GM23338 (cell line): ENCODE data around the gene CARMIL1. TPM values are rescaled to one million over a fixed set of nuclear protein-coding genes. Genes with fewer than 3 reads are reported as not detected.
A peak's percentile ranks its signal among the peaks of the same experiment; 100 is the strongest.

ENCODE experiments used
- ATAC-seq: fragments of 200-7000 bp; cut with Tn5 transposase; 3 replicates; pipeline ENCODE4 v1.9.1; 2020
- DNase-seq: peaks from one replicate; pipeline ENCODE4 v3.0.0-alpha.2; 2015; ENCODE audit warnings: low spot score
- H2AFZ ChIP-seq: fragments of 200-600 bp; sonication (generic); 2 replicates; pipeline ENCODE4 v1.8.0; 2016; ENCODE audit warnings: antibody characterized with exemption, mild to moderate bottlenecking, moderate library complexity
- H3F3A ChIP-seq: fragments of 200-600 bp; sonication (generic); replicated peaks from 2 replicates; pipeline ENCODE4 v1.8.0; 2017; ENCODE audit warnings: antibody characterized with exemption, mixed run types, low read depth
- H3K27ac ChIP-seq: fragments of 200-600 bp; sonication (generic); 2 replicates; pipeline ENCODE4 v1.6.1; 2016; ENCODE audit warnings: low read depth
- H3K27me3 ChIP-seq: fragments of 200-600 bp; sonication (generic); 2 replicates; pipeline ENCODE4 v1.8.0; 2016; ENCODE audit warnings: mild to moderate bottlenecking, mixed run types, moderate library complexity; ENCODE audit not compliant: insufficient read depth
- H3K36me3 ChIP-seq: fragments of 200-600 bp; sonication (generic); 2 replicates; pipeline ENCODE4 v1.8.0; 2016; ENCODE audit warnings: mild to moderate bottlenecking; ENCODE audit not compliant: insufficient read depth
- H3K4me1 ChIP-seq: fragments of 200-600 bp; sonication (generic); 2 replicates; pipeline ENCODE4 v1.8.0; 2016; ENCODE audit warnings: mild to moderate bottlenecking, moderate library complexity; ENCODE audit not compliant: insufficient read depth
- H3K4me2 ChIP-seq: fragments of 200-600 bp; sonication (generic); 2 replicates; pipeline ENCODE4 v1.7.1; 2017; ENCODE audit warnings: mixed run types
- H3K4me3 ChIP-seq: fragments of 200-600 bp; sonication (generic); 2 replicates; pipeline ENCODE4 v1.6.1; 2016; ENCODE audit warnings: mixed run types
- H3K79me2 ChIP-seq: fragments of 200-600 bp; sonication (generic); replicated peaks from 2 replicates; pipeline ENCODE4 v1.8.0; 2017; ENCODE audit warnings: mild to moderate bottlenecking; ENCODE audit not compliant: insufficient read depth
- H3K9me2 ChIP-seq: fragments of 200-600 bp; sonication (generic); 2 replicates; pipeline ENCODE4 v1.8.0; 2017; ENCODE audit not compliant: insufficient read depth
- H4K20me1 ChIP-seq: fragments of 200-600 bp; sonication (generic); replicated peaks from 2 replicates; pipeline ENCODE4 v1.8.0; 2017; ENCODE audit warnings: mild to moderate bottlenecking; ENCODE audit not compliant: insufficient read depth
- H3K27ac Mint-ChIP-seq: 2 replicates; pipeline ENCODE4 v1.8.0; 2020; ENCODE audit warnings: inconsistent platforms, mild to moderate bottlenecking, moderate library complexity, mixed read lengths
- H3K27me3 Mint-ChIP-seq: 3 replicates; pipeline ENCODE4 v1.8.0; 2022; ENCODE audit warnings: low read depth, mild to moderate bottlenecking, moderate library complexity, mixed read lengths, inconsistent platforms; ENCODE audit not compliant: insufficient read depth, poor library complexity
- H3K36me3 Mint-ChIP-seq: 3 replicates; pipeline ENCODE4 v1.8.0; 2021; ENCODE audit warnings: low read depth, mild to moderate bottlenecking, inconsistent platforms, moderate library complexity, mixed read lengths
- H3K4me1 Mint-ChIP-seq: 3 replicates; pipeline ENCODE4 v1.8.0; 2020; ENCODE audit warnings: mild to moderate bottlenecking, inconsistent platforms, mixed read lengths
- H3K4me3 Mint-ChIP-seq: 3 replicates; pipeline ENCODE4 v1.8.0; 2021; ENCODE audit warnings: moderate library complexity, mild to moderate bottlenecking, inconsistent platforms, mixed read lengths
- H3K9me3 Mint-ChIP-seq: 3 replicates; pipeline ENCODE4 v1.8.0; 2020; ENCODE audit warnings: moderate library complexity, mild to moderate bottlenecking, inconsistent platforms, mixed read lengths
- CREB1 ChIP-seq: fragments of 250-450 bp; sonication (Bioruptor Pico); IDR thresholded peaks from 2 replicates; pipeline ENCODE4 v1.5.0; 2020; ENCODE audit warnings: low read depth, mild to moderate bottlenecking, moderate library complexity
- EZH2 ChIP-seq: fragments of 200-600 bp; sonication (generic); IDR thresholded peaks from one replicate; pipeline ENCODE4 v1.8.0; 2017; ENCODE audit warnings: antibody characterized with exemption, mild to moderate bottlenecking, low read depth; ENCODE audit not compliant: unreplicated experiment
- EZH2phosphoT487 ChIP-seq: fragments of 200-600 bp; sonication (generic); IDR thresholded peaks from one replicate; pipeline ENCODE4 v1.8.1; 2018; ENCODE audit warnings: antibody characterized with exemption; ENCODE audit not compliant: unreplicated experiment
- JUNB ChIP-seq: IDR thresholded peaks from one replicate; pipeline ENCODE4 v1.6.1; 2016; ENCODE audit warnings: antibody characterized with exemption; ENCODE audit not compliant: unreplicated experiment
- NANOG ChIP-seq: IDR thresholded peaks from 2 replicates; pipeline ENCODE4 v1.6.1; 2016; ENCODE audit warnings: antibody characterized with exemption, borderline replicate concordance
- POLR2AphosphoS5 ChIP-seq: IDR thresholded peaks from 2 replicates; pipeline ENCODE4 v1.6.1; 2016; ENCODE audit warnings: antibody characterized with exemption, low read depth
- STAT1 ChIP-seq: IDR thresholded peaks from one replicate; pipeline ENCODE4 v1.6.1; 2016; ENCODE audit warnings: antibody characterized with exemption; ENCODE audit not compliant: unreplicated experiment
- ZNF114 ChIP-seq: fragments of 250-450 bp; sonication (Bioruptor Pico); IDR thresholded peaks from 2 replicates; pipeline ENCODE4 v1.5.0; 2020; ENCODE audit warnings: mild to moderate bottlenecking, moderate library complexity
- ZNF331 ChIP-seq: fragments of 250-450 bp; sonication (Bioruptor Pico); IDR thresholded peaks from 2 replicates; pipeline ENCODE4 v1.5.0; 2020; ENCODE audit warnings: low read depth, mild to moderate bottlenecking, moderate library complexity
- polyA plus RNA-seq: library from polyadenylated mRNA; unstranded; fragments of >200 nt; fragmentation: Nextera tagmentation; extraction: Ambion mirVana; gene quantifications from 2 replicates; pipeline ENCODE4 v1.2.1, GENCODE V29; 2016
- total RNA-seq: library from RNA; depleted of rRNA; stranded (reverse); fragments of >200 nt; shearing (Covaris generic); gene quantifications from 2 replicates; pipeline ENCODE4 v1.2.3, GENCODE V29; 2014
- TF ChIP-seq, protein P1 (sequence below): IDR thresholded peaks from 2 replicates; pipeline ENCODE4 v1.6.1; 2016; ENCODE audit warnings: antibody characterized with exemption
- TF ChIP-seq, protein P2 (sequence below), 2 experiments: fragments of 200-600 bp in 1 of 2; sonication (generic) in 1 of 2; conservative IDR thresholded peaks; 2 replicates each; pipeline versions ENCODE4 v1.5.1 to v1.6.1; 2016 to 2017; ENCODE audit warnings: antibody characterized with exemption in 2 of 2, low read depth in 2 of 2, mild to moderate bottlenecking in 2 of 2, moderate library complexity in 1 of 2

CARMIL1 gene
- total and polyA plus RNA-seq, 2 experiments from 2014 or later: 43.2 to 66.9 TPM

DNA sequence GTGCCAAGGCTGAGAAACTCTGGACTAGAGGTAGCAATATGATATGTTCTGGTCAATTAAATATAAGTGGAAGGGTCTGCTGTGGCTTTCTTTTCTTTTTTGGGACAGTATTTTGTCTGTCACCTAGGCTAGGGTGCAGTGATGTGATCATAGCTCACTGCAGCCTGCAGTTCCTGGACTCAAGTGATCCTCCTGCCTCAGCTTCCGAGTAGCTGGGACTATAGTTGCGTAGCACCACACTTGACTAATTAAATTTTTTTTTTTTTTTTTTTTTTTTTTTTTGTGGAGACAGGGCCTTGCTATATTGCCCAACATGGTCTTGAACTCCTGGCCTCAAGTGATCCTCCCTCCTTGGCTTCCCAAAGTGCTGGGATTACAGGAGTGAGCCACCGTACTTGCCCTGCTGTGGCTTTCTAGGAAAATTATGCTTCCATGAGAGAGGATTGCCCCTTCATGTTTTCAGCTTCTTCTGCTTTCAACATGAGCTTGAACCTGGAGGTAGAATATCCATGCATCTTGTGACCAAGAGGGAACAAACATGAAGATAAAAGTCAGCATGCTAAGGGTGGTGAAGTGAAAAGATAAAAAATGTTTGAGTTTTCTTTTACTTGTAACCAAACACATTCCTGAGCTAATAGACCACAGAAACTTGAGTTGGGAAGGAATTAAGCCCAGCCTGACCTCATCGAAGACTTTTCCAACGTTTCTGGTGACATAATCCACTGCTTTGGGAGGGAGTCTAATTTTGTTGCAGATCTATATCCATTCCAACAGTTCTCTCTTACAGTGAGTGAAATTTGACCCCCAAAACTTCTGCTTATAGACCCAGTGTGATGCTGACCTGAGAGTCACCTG, 75.1 kb downstream of the CARMIL1 start:
- Histone ChIP-seq H3K79me2 (peaks cover 99% of the 10 kb centered on the region), H2AFZ (no peak overlapping the region), H3K4me2 (no peak overlapping the region), H3K4me1 (peaks cover 8% of the 10 kb centered on the region), H3K4me3 (no peak overlapping the region), H3K36me3 (no peaks in the 10 kb centered on the region), H3F3A (no peaks in the 10 kb centered on the region), H3K9me2 (no peaks in the 10 kb centered on the region; the same call in 1 of the 2 replicates), H3K27ac (no peak overlapping the region), H4K20me1 (peaks cover 13% of the 10 kb centered on the region), H3K27me3 (no peaks in the 10 kb centered on the region)
- Mint-ChIP-seq H3K27ac (no peak overlapping the region; the same call in 1 of the 2 replicates), H3K4me1 (peaks cover 11% of the 10 kb centered on the region), H3K27me3 (peaks cover 5% of the 10 kb centered on the region), H3K9me3 (peaks cover 2% of the 10 kb centered on the region; the same call in 1 of the 3 replicates), H3K36me3 (peaks cover 5% of the 10 kb centered on the region; the same call in 1 of the 3 replicates), H3K4me3 (no peak overlapping the region)
- no peak for ATAC-seq
- DNase-seq: no peak
- TF ChIP-seq, protein P1, sequence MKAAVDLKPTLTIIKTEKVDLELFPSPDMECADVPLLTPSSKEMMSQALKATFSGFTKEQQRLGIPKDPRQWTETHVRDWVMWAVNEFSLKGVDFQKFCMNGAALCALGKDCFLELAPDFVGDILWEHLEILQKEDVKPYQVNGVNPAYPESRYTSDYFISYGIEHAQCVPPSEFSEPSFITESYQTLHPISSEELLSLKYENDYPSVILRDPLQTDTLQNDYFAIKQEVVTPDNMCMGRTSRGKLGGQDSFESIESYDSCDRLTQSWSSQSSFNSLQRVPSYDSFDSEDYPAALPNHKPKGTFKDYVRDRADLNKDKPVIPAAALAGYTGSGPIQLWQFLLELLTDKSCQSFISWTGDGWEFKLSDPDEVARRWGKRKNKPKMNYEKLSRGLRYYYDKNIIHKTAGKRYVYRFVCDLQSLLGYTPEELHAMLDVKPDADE: no peak
- TF ChIP-seq ZNF331 (CRISPR knock-in tag): no peak
- no peak for TF ChIP-seq ZNF114 (CRISPR knock-in tag)
- no peak for TF ChIP-seq JUNB
- TF ChIP-seq, protein P2, sequence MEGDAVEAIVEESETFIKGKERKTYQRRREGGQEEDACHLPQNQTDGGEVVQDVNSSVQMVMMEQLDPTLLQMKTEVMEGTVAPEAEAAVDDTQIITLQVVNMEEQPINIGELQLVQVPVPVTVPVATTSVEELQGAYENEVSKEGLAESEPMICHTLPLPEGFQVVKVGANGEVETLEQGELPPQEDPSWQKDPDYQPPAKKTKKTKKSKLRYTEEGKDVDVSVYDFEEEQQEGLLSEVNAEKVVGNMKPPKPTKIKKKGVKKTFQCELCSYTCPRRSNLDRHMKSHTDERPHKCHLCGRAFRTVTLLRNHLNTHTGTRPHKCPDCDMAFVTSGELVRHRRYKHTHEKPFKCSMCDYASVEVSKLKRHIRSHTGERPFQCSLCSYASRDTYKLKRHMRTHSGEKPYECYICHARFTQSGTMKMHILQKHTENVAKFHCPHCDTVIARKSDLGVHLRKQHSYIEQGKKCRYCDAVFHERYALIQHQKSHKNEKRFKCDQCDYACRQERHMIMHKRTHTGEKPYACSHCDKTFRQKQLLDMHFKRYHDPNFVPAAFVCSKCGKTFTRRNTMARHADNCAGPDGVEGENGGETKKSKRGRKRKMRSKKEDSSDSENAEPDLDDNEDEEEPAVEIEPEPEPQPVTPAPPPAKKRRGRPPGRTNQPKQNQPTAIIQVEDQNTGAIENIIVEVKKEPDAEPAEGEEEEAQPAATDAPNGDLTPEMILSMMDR (conservative IDR thresholded peaks at IDR 0.05; ENCODE audit: low read depth in 2 of 2): no peak
- no peak for TF ChIP-seq NANOG
- no peak for TF ChIP-seq CREB1 (CRISPR knock-in tag)
- TF ChIP-seq EZH2phosphoT487: no peak

DNA sequence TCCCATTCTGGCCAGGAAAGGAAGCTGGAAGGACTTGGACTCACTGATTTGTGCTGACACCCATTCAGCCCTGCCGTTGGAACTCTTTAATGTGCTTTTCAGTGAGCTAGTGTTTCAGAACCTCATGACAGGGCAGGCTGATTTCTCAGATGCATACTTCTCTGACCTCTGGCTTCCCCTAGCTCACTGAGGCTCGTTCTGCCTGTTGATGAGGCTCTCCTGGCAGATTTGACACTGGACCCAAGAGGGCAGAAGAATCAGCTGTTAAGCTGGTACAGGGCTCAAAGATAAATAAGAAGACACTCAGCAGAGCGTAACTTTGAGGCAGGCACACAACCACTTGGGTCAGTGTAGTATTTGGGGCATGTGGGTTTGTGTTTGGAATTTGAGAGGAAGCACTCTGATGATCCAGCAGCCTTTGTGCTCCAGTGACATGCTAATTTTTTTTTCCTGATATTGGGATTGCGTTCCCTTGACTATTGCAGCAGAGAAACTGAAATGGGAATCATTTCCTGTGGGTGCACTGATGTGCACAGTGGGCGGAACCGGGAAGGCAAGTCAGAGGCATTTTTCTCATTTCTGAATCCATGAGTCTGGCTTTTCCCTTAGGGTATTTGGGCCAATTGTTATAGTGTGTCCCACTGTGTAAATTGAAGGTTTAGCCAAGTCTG, 80.2 kb downstream of the CARMIL1 start:
- Mint-ChIP-seq H3K9me3 (no peaks in the 10 kb centered on the region), H3K36me3 (no peaks in the 10 kb centered on the region), H3K27me3 (peaks cover 3% of the 10 kb centered on the region), H3K27ac (peak overlapping the region; percentile 74), H3K4me3 (no peak overlapping the region), H3K4me1 (peaks cover 41% of the 10 kb centered on the region)
- Histone ChIP-seq H3K4me3 (no peak overlapping the region), H3K36me3 (no peaks in the 10 kb centered on the region), H3K27ac (0 out of 2 replicates have a peak overlapping the region, but pooled peaks have one; percentile 77), H2AFZ (no peak overlapping the region), H3K79me2 (peaks cover 99% of the 10 kb centered on the region), H3F3A (no peaks in the 10 kb centered on the region), H3K4me1 (peaks cover 31% of the 10 kb centered on the region), H4K20me1 (peaks cover 8% of the 10 kb centered on the region), H3K27me3 (no peaks in the 10 kb centered on the region), H3K4me2 (peak overlapping the region; percentile 48), H3K9me2 (no peaks in the 10 kb centered on the region)
- ATAC-seq (peak; percentile 50), DNase-seq (peak; percentile 33)
- TF ChIP-seq JUNB (no peak), EZH2 (no peak), ZNF331 (CRISPR knock-in tag) (no peak), CREB1 (CRISPR knock-in tag) (no peak), STAT1 (no peak), EZH2phosphoT487 (no peak), POLR2AphosphoS5 (no peak)
- TF ChIP-seq, protein P2 (conservative IDR thresholded peaks at IDR 0.05; ENCODE audit: low read depth in 2 of 2): no peak
- TF ChIP-seq, protein P1: no peak
